GM21423 (cell line): ENCODE data around the gene CAMK1D.
"Not testable (repeated sequence)": the region's sequence is repeated elsewhere in the genome, so short reads cannot be mapped to it uniquely, and the experiment has no call there.

ENCODE experiments used
- ATAC-seq: cut with Tn5 transposase; IDR thresholded peaks from one replicate; pipeline ENCODE4 v1.9.1; 2021; ENCODE audit warnings: mild to moderate bottlenecking, moderate library complexity; ENCODE audit not compliant: unreplicated experiment

Gene CAMK1D

GRCh38 chr10:12710157-12710556 is 360.8 kb downstream of the CAMK1D start:
- ATAC-seq: no peak

- peak; percentile 66 for ATAC-seq
Measured at GRCh38 chr10:12710594-12711349, 361.4 kb downstream of the CAMK1D start.

GRCh38 chr10:12711350-12711708 is 362.0 kb downstream of the CAMK1D start:
- ATAC-seq: no peak

GRCh38 chr10:12712293-12712983 is 363.1 kb downstream of the CAMK1D start:
- no peak for ATAC-seq

GRCh38 chr10:12712984-12713316 is 363.6 kb downstream of the CAMK1D start:
- not testable (repeated sequence) for ATAC-seq

GRCh38 chr10:12716042-12716441 is 366.7 kb downstream of the CAMK1D start:
- ATAC-seq: no peak

GRCh38 chr10:12717981-12718707 is 368.8 kb downstream of the CAMK1D start:
- ATAC-seq: no peak

- no peak for ATAC-seq
Measured at GRCh38 chr10:12719365-12719764, 370.0 kb downstream of the CAMK1D start.

GRCh38 chr10:12720217-12720981 is 371.1 kb downstream of the CAMK1D start:
- no peak for ATAC-seq

- no peak for ATAC-seq
Measured at GRCh38 chr10:12721334-12721733, 372.0 kb downstream of the CAMK1D start.

- no peak for ATAC-seq
Measured at GRCh38 chr10:12723220-12723619, 373.9 kb downstream of the CAMK1D start.

GRCh38 chr10:12724807-12725579 is 375.6 kb downstream of the CAMK1D start:
- ATAC-seq: no peak

GRCh38 chr10:12725580-12725888 is 376.2 kb downstream of the CAMK1D start:
- ATAC-seq: not testable (repeated sequence)

- ATAC-seq: no peak
Measured at GRCh38 chr10:12726971-12727831, 377.9 kb downstream of the CAMK1D start.

- ATAC-seq: no peak
Measured at GRCh38 chr10:12727832-12728215, 378.5 kb downstream of the CAMK1D start.

- ATAC-seq: no peak
Measured at GRCh38 chr10:12728494-12728893, 379.1 kb downstream of the CAMK1D start.

GRCh38 chr10:12729885-12730284 is 380.5 kb downstream of the CAMK1D start:
- ATAC-seq: no peak

GRCh38 chr10:12730809-12731519 is 381.6 kb downstream of the CAMK1D start:
- no peak for ATAC-seq

- no peak for ATAC-seq
Measured at GRCh38 chr10:12733271-12733670, 383.9 kb downstream of the CAMK1D start.
